GM21390 (cell line): Measurements from ENCODE around the gene MLPH.
A peak's percentile ranks its signal among the peaks of the same experiment; 100 is the strongest.

ENCODE experiments used
- ATAC-seq: cut with Tn5 transposase; IDR thresholded peaks from one replicate; pipeline ENCODE4 v1.9.1; 2021; ENCODE audit not compliant: unreplicated experiment

The MLPH gene

GRCh38 chr2:237517163-237517562 is 30.1 kb downstream of the MLPH start:
- no peak for ATAC-seq

- ATAC-seq = no peak
Measured at GRCh38 chr2:237517990-237518389, 30.9 kb downstream of the MLPH start.

- ATAC-seq = no peak
Measured at GRCh38 chr2:237519506-237520245, 32.6 kb downstream of the MLPH start.

GRCh38 chr2:237520290-237520689 is 33.2 kb downstream of the MLPH start:
- ATAC-seq = no peak

- no peak for ATAC-seq
Measured at GRCh38 chr2:237524631-237525030, 37.6 kb downstream of the MLPH start.

- no peak for ATAC-seq
Measured at GRCh38 chr2:237525559-237526157, 38.6 kb downstream of the MLPH start.

GRCh38 chr2:237527233-237527632 is 40.2 kb downstream of the MLPH start:
- ATAC-seq = no peak

GRCh38 chr2:237527766-237528165 is 40.7 kb downstream of the MLPH start:
- ATAC-seq = no peak

- ATAC-seq = peak; percentile 91
Measured at GRCh38 chr2:237529452-237530402, 42.7 kb downstream of the MLPH start.

GRCh38 chr2:237530472-237531433 is 43.7 kb downstream of the MLPH start:
- peak; percentile 54 for ATAC-seq

GRCh38 chr2:237532160-237532559 is 45.1 kb downstream of the MLPH start:
- no peak for ATAC-seq

GRCh38 chr2:237533668-237534161 is 46.7 kb downstream of the MLPH start:
- ATAC-seq = no peak

- ATAC-seq = no peak
Measured at GRCh38 chr2:237534380-237534779, 47.3 kb downstream of the MLPH start.

GRCh38 chr2:237535385-237536082 is 48.5 kb downstream of the MLPH start:
- ATAC-seq = no peak

- ATAC-seq = no peak
Measured at GRCh38 chr2:237536083-237536415, 49.0 kb downstream of the MLPH start.

GRCh38 chr2:237536617-237537016 is 49.6 kb downstream of the MLPH start:
- no peak for ATAC-seq

GRCh38 chr2:237538001-237538720 is 51.1 kb downstream of the MLPH start:
- no peak for ATAC-seq

- no peak for ATAC-seq
Measured at GRCh38 chr2:237538901-237539300, 51.9 kb downstream of the MLPH start.

GRCh38 chr2:237539681-237540080 is 52.6 kb downstream of the MLPH start:
- no peak for ATAC-seq
